K562 (cell line): ENCODE data around the gene CD47. TPM values are rescaled to one million over a fixed set of nuclear protein-coding genes. Genes with fewer than 3 reads are reported as not detected.

ENCODE experiments used
- ATAC-seq: fragments of 200-7000 bp; cut with Tn5 transposase; 3 replicates; pipeline ENCODE4 v1.9.1; 2020; ENCODE audit warnings: moderate library complexity
- BruUV-seq: library from RNA; stranded (reverse); fragments of 400-500 nt; replicated peaks from 2 replicates; lab custom pipeline; 2021; lab: Mats Ljungman, UMichigan
- CTCF ChIA-PET: fragments of 300-600 bp; formaldehyde crosslinking; extraction: SDS; loops from one replicate; lab custom pipeline; 2021; ENCODE audit warnings: low intra/inter-chr PET ratio; lab: Yijun Ruan, JAX
- POLR2A ChIA-PET: fragments of 300-600, 350-650 bp; sonication (Branson Sonifier 250); formaldehyde crosslinking; extraction: SDS; loops from one replicate; lab custom pipeline; 2021; ENCODE audit warnings: antibody characterized with exemption, inconsistent platforms; lab: Yijun Ruan, JAX
- DNase-seq, 4 experiments: peaks; one replicate each; pipeline versions ENCODE4 v3.0.0 to v3.0.0-alpha.2; 2011 to 2018; ENCODE audit warnings: low spot score in 3 of 4, mixed read lengths in 3 of 4; ENCODE audit errors: extremely low read depth in 1 of 4
- FAIRE-seq: peaks from 2 replicates; lab custom pipeline; 2011; peaks lifted over from hg19 to GRCh38; lab: Jason Lieb, UNC
- H2AFZ ChIP-seq: 2 replicates; pipeline ENCODE4 v1.6.0; 2011; ENCODE audit warnings: low read depth, low read length, control low read depth, inconsistent platforms
- H3K27ac ChIP-seq: fragments of 200-600 bp; 3 replicates; pipeline ENCODE4 v1.8.0; 2011; ENCODE audit warnings: low read depth, mild to moderate bottlenecking, control low read depth, inconsistent platforms, low read length, moderate library complexity, mixed read lengths; ENCODE audit errors: extremely low read depth
- H3K27me3 ChIP-seq, 2 experiments: fragments of 300-600 bp in 1 of 2; 2 replicates in 1 of 2; 3 replicates in 1 of 2; pipeline versions ENCODE4 v1.6.0 to v1.8.0; 2011; ENCODE audit warnings: inconsistent platforms in 2 of 2, low read length in 2 of 2, mild to moderate bottlenecking in 1 of 2, mixed read lengths in 1 of 2, moderate library complexity in 1 of 2; ENCODE audit not compliant: control insufficient read depth in 2 of 2, insufficient read depth in 2 of 2
- H3K36me3 ChIP-seq: fragments of 300-600 bp; 3 replicates; pipeline ENCODE4 v1.8.0; 2011; ENCODE audit warnings: mild to moderate bottlenecking, low read length, inconsistent platforms; ENCODE audit not compliant: control insufficient read depth, insufficient read depth
- H3K4me1 ChIP-seq, 2 experiments: fragments of 200-600 bp in 1 of 2; replicated peaks in 1 of 2; 2 replicates in 1 of 2; 3 replicates in 1 of 2; pipeline versions ENCODE4 v1.5.1 to v1.8.0; 2011; ENCODE audit warnings: inconsistent platforms in 2 of 2, low read length in 2 of 2, mild to moderate bottlenecking in 1 of 2, mixed read lengths in 1 of 2, moderate library complexity in 1 of 2; ENCODE audit not compliant: control insufficient read depth in 2 of 2, insufficient read depth in 2 of 2
- H3K4me2 ChIP-seq: 2 replicates; pipeline ENCODE4 v1.6.1; 2011; ENCODE audit warnings: low read length, control low read depth, inconsistent platforms, mixed read lengths; ENCODE audit not compliant: insufficient read depth
- H3K4me3 ChIP-seq: fragments of 200-600 bp; sonication (generic), shearing (Covaris generic); 2 replicates; pipeline ENCODE4 v1.5.1; 2016; ENCODE audit warnings: control low read depth, inconsistent platforms
- H3K79me2 ChIP-seq: fragments of 200-600 bp; 3 replicates; pipeline ENCODE4 v1.8.0; 2011; ENCODE audit warnings: low read length, inconsistent platforms; ENCODE audit not compliant: control insufficient read depth, insufficient read depth
- H3K9ac ChIP-seq, 2 experiments: 2 replicates each; pipeline versions ENCODE4 v1.6.0 to v1.6.1; 2011; ENCODE audit warnings: low read depth in 2 of 2, low read length in 2 of 2, control low read depth in 1 of 2, inconsistent platforms in 1 of 2, mild to moderate bottlenecking in 1 of 2, mixed read lengths in 1 of 2; ENCODE audit not compliant: insufficient read depth in 1 of 2
- H3K9me1 ChIP-seq: one replicate; pipeline ENCODE4 v1.6.0; 2011; ENCODE audit warnings: inconsistent platforms, mild to moderate bottlenecking, low read length, moderate library complexity; ENCODE audit not compliant: control insufficient read depth, insufficient read depth
- H3K9me3 ChIP-seq: replicated peaks from 2 replicates; pipeline ENCODE4 v1.5.1; 2011; ENCODE audit warnings: low read depth, low read length, inconsistent platforms; ENCODE audit not compliant: control insufficient read depth, insufficient read depth
- H4K20me1 ChIP-seq: replicated peaks from 2 replicates; pipeline ENCODE4 v1.6.1; 2011; ENCODE audit warnings: low read length, inconsistent platforms, mixed read lengths; ENCODE audit not compliant: control insufficient read depth, insufficient read depth
- ATF3 ChIP-seq, 2 experiments: fragments of 450-650 bp in 1 of 2; sonication (generic) in 1 of 2; formaldehyde crosslinking in 1 of 2; IDR thresholded peaks in 1 of 2; conservative IDR thresholded peaks in 1 of 2; 2 replicates each; pipeline versions ENCODE4 v1.6.1 to v1.8.1; 2016 to 2023; ENCODE audit warnings: mild to moderate bottlenecking in 2 of 2, moderate library complexity in 2 of 2, inconsistent platforms in 1 of 2, missing genetic modification reagents in 1 of 2
- FOSL1 ChIP-seq: fragments of 200-800 bp; sonication (Bioruptor generic); conservative IDR thresholded peaks from 2 replicates; pipeline ENCODE4 v1.6.1; 2016; ENCODE audit warnings: missing genetic modification characterization, missing compliant biosample characterization
- ZNF561 ChIP-seq: fragments of 450-650 bp; formaldehyde crosslinking; conservative IDR thresholded peaks from 2 replicates; pipeline ENCODE4 v1.4.0; 2020; ENCODE audit warnings: mild to moderate bottlenecking, moderate library complexity
- in situ Hi-C: fragments of 300-500 bp; cut with MboI; formaldehyde crosslinking; loops from 4 replicates; pipeline ENCODE4 v1.15.0; 2018; ENCODE audit warnings: inconsistent platforms, mixed read lengths
- intact Hi-C: fragments of 100-400 bp; cut with micrococcal nuclease; formaldehyde crosslinking; loops from 2 replicates; pipeline ENCODE4 v1.14.2; 2022
- polyA plus RNA-seq, 8 experiments: library from polyadenylated mRNA; depleted of rRNA in 4 of 8; stranded (reverse) in 5 of 8; unstranded in 3 of 8; fragments of >200 nt; fragmentation: Nextera tagmentation in 2 of 8; fragmentation: Illumina TruSeq in 1 of 8; extraction: Ambion mirVana in 2 of 8; extraction: Trizol in 1 of 8; gene quantifications; 2 replicates each; pipeline versions ENCODE4 v1.2.1 to v1.2.3, GENCODE V29; 2011 to 2014; ENCODE audit warnings: inconsistent platforms in 1 of 8, missing spikeins in 1 of 8
- total RNA-seq, 7 experiments: library from RNA; depleted of rRNA in 6 of 7; stranded (reverse); fragments of >200 nt in 6 of 7; fragmentation: Illumina TruSeq in 2 of 7; extraction: Trizol in 2 of 7; gene quantifications; 2 replicates each; pipeline versions ENCODE4 v1.2.1 to v1.2.3, GENCODE V29; 2011 to 2021; ENCODE audit warnings: low replicate concordance in 1 of 7

CD47 gene
- total and polyA plus RNA-seq, 9 of the 15 experiments (the other 6 are each of a cell fraction or from before 2014, with no cell fraction given): 10.2 to 62.6 (median 36.3) TPM

GRCh38 chr3:108130701-108131474 is 40.1 kb upstream of the CD47 start:
- CTCF ChIA-PET: no interaction called here
- H4K20me1 ChIP-seq: no peaks in the 10 kb centered on the region
- H3K4me1 ChIP-seq: peaks cover 0 to 29% of the 10 kb centered on the region in 2 experiments; a peak in 3 of 5 replicates
- no peak for FAIRE-seq
- no peaks in the 10 kb centered on the region for H3K9me3 ChIP-seq
- in situ Hi-C loops (no loop called here), intact Hi-C loops (loop anchor here (5.0 kb wide), 1 partner anchor 34 kb away; no protein-coding TSS in a partner anchor)
- no TSS peak for BruUV-seq
- H2AFZ ChIP-seq: peak overlapping the region; percentile 11; the same call in 1 of the 2 replicates
- H3K27me3 ChIP-seq: no peaks in the 10 kb centered on the region
- H3K9ac ChIP-seq: no peak overlapping the region
- H3K36me3 ChIP-seq: no peaks in the 10 kb centered on the region; the same call in 2 of the 3 replicates
- H3K4me3 ChIP-seq: no peak overlapping the region
- H3K4me2 ChIP-seq: no peak overlapping the region; the same call in 1 of the 2 replicates
- DNase-seq: no peak
- TF ChIP-seq ATF3 (IDR thresholded peaks at IDR 0.05): 0 out of 2 replicates have a peak, but pooled peaks have one; percentile 9
- TF ChIP-seq ATF3 (CRISPR knock-in tag; conservative IDR thresholded peaks at IDR 0.05): no peak
- TF ChIP-seq FOSL1 (tag): peak; percentile 30; the same call in 1 of the 2 replicates
- TF ChIP-seq ZNF561: no peak
- H3K27ac ChIP-seq: no peak overlapping the region
- no peaks in the 10 kb centered on the region for H3K79me2 ChIP-seq
- H3K9me1 ChIP-seq: no peaks in the 10 kb centered on the region
- POLR2A ChIA-PET: no interaction called here
- ATAC-seq: no peak
